SK-N-SH treated with all-trans-retinoic acid at 6 μM for 48 hours (cell line): ENCODE measurements around the gene SMARCC1.

Experiments used
- ATAC-seq: fragments of 200-7000 bp; cut with Tn5 transposase; 3 replicates; pipeline ENCODE4 v1.9.1; 2020; ENCODE audit warnings: mild to moderate bottlenecking, moderate library complexity
- ARNTL ChIP-seq: fragments of 450-650 bp; formaldehyde crosslinking; IDR thresholded peaks from 2 replicates; pipeline ENCODE4 v1.5.0; 2020; ENCODE audit warnings: low read depth, mild to moderate bottlenecking, moderate library complexity, borderline replicate concordance
- BACH2 ChIP-seq: fragments of 250-450 bp; sonication (Bioruptor Pico); IDR thresholded peaks from 2 replicates; pipeline ENCODE4 v1.9.0; 2021; ENCODE audit warnings: mild to moderate bottlenecking, borderline replicate concordance
- CSDC2 ChIP-seq: fragments of 250-450 bp; sonication (Bioruptor Pico); IDR thresholded peaks from 2 replicates; pipeline ENCODE4 v1.5.0; 2020; ENCODE audit warnings: mild to moderate bottlenecking, moderate library complexity
- ESRRG ChIP-seq: fragments of 250-450 bp; sonication (Bioruptor Pico); IDR thresholded peaks from 2 replicates; pipeline ENCODE4 v1.6.1; 2021; ENCODE audit warnings: mild to moderate bottlenecking
- GLIS3 ChIP-seq: fragments of 250-450 bp; sonication (Bioruptor Pico); IDR thresholded peaks from 2 replicates; pipeline ENCODE4 v1.5.0; 2020; ENCODE audit warnings: mild to moderate bottlenecking, moderate library complexity
- ISL1 ChIP-seq: fragments of 250-450 bp; sonication (Bioruptor Pico); IDR thresholded peaks from 2 replicates; pipeline ENCODE4 v2.1.2; 2022; ENCODE audit warnings: mild to moderate bottlenecking, moderate library complexity
- OSR1 ChIP-seq: fragments of 250-450 bp; sonication (Bioruptor Pico); IDR thresholded peaks from 2 replicates; pipeline ENCODE4 v1.8.0; 2022; ENCODE audit warnings: moderate library complexity, mild to moderate bottlenecking, inconsistent platforms
- PPARA ChIP-seq: fragments of 250-450 bp; sonication (Bioruptor Pico); IDR thresholded peaks from 2 replicates; pipeline ENCODE4 v1.5.0; 2020; ENCODE audit warnings: mild to moderate bottlenecking, borderline replicate concordance
- RARB ChIP-seq: fragments of 250-450 bp; sonication (Bioruptor Pico); IDR thresholded peaks from 2 replicates; pipeline ENCODE4 v1.8.0; 2021; ENCODE audit warnings: mild to moderate bottlenecking, moderate library complexity
- TOX ChIP-seq: fragments of 250-450 bp; sonication (Bioruptor Pico); IDR thresholded peaks from 2 replicates; pipeline ENCODE4 v1.8.0; 2021; ENCODE audit warnings: mild to moderate bottlenecking, moderate library complexity, borderline replicate concordance
- ZFP3 ChIP-seq: fragments of 250-450 bp; sonication (Bioruptor Pico); IDR thresholded peaks from 2 replicates; pipeline ENCODE4 v1.5.0; 2020; ENCODE audit warnings: mild to moderate bottlenecking, moderate library complexity
- ZFP30 ChIP-seq: fragments of 450-650 bp; formaldehyde crosslinking; IDR thresholded peaks from 2 replicates; pipeline ENCODE4 v1.5.0; 2022; ENCODE audit warnings: mild to moderate bottlenecking, moderate library complexity
- ZNF565 ChIP-seq: fragments of 450-650 bp; formaldehyde crosslinking; conservative IDR thresholded peaks from 2 replicates; pipeline ENCODE4 v1.5.0; 2020; ENCODE audit warnings: low read depth, mild to moderate bottlenecking, moderate library complexity
- ZNF70 ChIP-seq: fragments of 450-650 bp; formaldehyde crosslinking; IDR thresholded peaks from 2 replicates; pipeline ENCODE4 v1.5.0; 2020; ENCODE audit warnings: mild to moderate bottlenecking, moderate library complexity
- ZNF8 ChIP-seq: fragments of 450-650 bp; formaldehyde crosslinking; IDR thresholded peaks from 2 replicates; pipeline ENCODE4 v1.5.0; 2020; ENCODE audit warnings: mild to moderate bottlenecking, moderate library complexity
- TF ChIP-seq, protein P1 (sequence below): fragments of 250-450 bp; sonication (Bioruptor Pico); IDR thresholded peaks from 2 replicates; pipeline ENCODE4 v1.8.0; 2021; ENCODE audit warnings: low read depth, mild to moderate bottlenecking, moderate library complexity, borderline replicate concordance
- TF ChIP-seq, protein P2 (sequence below): fragments of 250-450 bp; sonication (Bioruptor Pico); IDR thresholded peaks from 2 replicates; pipeline ENCODE4 v1.5.1; 2020; ENCODE audit warnings: low read depth, mild to moderate bottlenecking, moderate library complexity
- TF ChIP-seq, protein P3 (sequence below): fragments of 250-450 bp; sonication (Bioruptor Pico); IDR thresholded peaks from 2 replicates; pipeline ENCODE4 v1.5.1; 2021; ENCODE audit warnings: mild to moderate bottlenecking, moderate library complexity
- TF ChIP-seq, protein P4 (sequence below): fragments of 250-450 bp; sonication (Bioruptor Pico); IDR thresholded peaks from 2 replicates; pipeline ENCODE4 v1.5.0; 2020; ENCODE audit warnings: mild to moderate bottlenecking, moderate library complexity

Gene SMARCC1

DNA sequence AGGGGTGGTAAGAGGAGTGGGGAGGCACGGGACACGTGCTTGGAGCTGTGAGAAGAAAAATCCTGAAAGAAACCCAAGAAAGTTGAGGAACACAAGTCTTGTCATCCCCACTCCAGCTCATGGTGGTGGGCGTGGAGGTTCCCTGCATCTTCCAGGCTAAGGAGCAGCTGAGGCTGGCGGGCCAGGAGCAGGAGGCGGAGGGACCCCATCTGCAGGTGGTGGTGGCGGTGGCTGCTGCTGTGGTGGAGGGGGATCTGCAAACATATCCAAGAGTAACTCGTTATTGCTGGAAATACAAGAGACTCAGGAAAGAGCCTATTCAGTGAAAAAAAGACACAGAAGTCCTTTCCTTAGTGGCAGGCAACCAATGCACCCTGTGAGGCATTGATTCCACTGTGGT, 193.6 kb downstream of the SMARCC1 start:
- TF ChIP-seq ESRRG (CRISPR knock-in tag) (no peak), PPARA (no peak), ZNF565 (CRISPR knock-in tag) (no peak), CSDC2 (CRISPR knock-in tag) (no peak)
- ATAC-seq, result no peak

DNA sequence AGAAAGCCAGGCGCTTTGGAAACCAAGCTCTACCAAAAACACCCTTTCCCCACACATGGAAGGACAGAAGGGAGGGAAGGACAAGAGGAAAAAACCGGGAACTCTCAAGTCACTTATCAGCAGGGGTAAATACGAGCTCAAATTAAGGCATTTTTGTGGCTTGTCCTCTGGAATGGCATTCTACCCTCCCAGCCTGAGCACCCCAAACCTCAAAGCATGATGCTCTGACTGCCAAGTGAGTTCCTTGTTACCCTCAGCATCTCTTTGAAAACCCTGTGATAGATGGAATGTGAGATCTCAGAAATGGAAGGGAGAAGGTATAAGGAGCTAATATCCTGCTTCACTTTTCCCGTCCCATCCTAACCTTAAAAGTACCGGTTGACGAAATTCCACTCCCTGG, 194.9 kb downstream of the SMARCC1 start:
- TF ChIP-seq, protein P1, sequence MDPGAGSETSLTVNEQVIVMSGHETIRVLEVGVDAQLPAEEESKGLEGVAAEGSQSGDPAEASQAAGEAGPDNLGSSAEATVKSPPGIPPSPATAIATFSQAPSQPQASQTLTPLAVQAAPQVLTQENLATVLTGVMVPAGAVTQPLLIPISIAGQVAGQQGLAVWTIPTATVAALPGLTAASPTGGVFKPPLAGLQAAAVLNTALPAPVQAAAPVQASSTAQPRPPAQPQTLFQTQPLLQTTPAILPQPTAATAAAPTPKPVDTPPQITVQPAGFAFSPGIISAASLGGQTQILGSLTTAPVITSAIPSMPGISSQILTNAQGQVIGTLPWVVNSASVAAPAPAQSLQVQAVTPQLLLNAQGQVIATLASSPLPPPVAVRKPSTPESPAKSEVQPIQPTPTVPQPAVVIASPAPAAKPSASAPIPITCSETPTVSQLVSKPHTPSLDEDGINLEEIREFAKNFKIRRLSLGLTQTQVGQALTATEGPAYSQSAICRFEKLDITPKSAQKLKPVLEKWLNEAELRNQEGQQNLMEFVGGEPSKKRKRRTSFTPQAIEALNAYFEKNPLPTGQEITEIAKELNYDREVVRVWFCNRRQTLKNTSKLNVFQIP, result no peak
- TF ChIP-seq BACH2 (CRISPR knock-in tag) (no peak), ZNF8 (no peak), PPARA (no peak), ZNF70 (no peak), CSDC2 (CRISPR knock-in tag) (no peak), ARNTL (CRISPR knock-in tag) (no peak), OSR1 (CRISPR knock-in tag) (no peak), GLIS3 (CRISPR knock-in tag) (no peak)
- TF ChIP-seq, protein P2, sequence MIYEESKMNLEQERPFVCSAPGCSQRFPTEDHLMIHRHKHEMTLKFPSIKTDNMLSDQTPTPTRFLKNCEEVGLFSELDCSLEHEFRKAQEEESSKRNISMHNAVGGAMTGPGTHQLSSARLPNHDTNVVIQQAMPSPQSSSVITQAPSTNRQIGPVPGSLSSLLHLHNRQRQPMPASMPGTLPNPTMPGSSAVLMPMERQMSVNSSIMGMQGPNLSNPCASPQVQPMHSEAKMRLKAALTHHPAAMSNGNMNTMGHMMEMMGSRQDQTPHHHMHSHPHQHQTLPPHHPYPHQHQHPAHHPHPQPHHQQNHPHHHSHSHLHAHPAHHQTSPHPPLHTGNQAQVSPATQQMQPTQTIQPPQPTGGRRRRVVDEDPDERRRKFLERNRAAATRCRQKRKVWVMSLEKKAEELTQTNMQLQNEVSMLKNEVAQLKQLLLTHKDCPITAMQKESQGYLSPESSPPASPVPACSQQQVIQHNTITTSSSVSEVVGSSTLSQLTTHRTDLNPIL (CRISPR knock-in tag), result no peak
- no peak for ATAC-seq

DNA sequence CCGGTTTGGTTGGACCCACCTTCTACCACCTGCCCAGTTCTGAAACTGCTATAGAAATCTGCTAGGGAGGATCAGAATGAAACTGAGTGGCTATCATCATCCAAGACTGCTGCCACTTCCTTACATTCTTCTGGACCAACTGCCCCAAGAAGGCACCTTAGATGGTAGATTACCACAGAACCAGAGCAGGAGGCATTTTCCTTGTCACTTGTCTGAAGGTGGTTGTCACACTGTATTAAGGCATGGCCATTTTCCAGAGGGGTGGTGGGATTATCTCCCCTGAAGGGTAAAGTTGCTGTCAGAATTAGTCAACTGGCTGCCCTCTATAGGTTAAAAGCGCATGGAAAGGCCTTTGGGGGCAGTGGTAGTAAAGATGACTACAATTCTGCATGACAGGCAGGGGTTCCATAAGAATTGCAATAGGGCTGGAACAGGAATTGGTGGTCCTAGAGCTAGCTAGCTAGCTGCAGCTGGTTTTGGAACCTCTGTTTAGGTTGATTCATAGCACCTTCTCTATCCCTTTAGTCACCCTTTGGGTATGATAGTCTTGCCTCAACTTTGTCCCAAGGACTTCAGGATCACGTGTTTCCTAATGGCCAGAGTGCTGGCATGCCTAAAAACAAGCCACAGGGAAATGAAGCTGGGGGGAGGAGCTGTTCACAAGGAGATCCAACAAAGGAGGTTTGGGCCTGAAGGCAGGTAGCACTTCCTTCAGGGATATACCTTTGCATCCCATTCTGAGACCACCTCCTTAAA, 198.2 kb downstream of the SMARCC1 start:
- TF ChIP-seq RARB (CRISPR knock-in tag) (no peak), ESRRG (CRISPR knock-in tag) (no peak), ARNTL (CRISPR knock-in tag) (no peak), GLIS3 (CRISPR knock-in tag) (no peak), ISL1 (CRISPR knock-in tag) (no peak)
- TF ChIP-seq, protein P1, result no peak
- TF ChIP-seq, protein P2 (CRISPR knock-in tag), result no peak
- TF ChIP-seq, protein P3, sequence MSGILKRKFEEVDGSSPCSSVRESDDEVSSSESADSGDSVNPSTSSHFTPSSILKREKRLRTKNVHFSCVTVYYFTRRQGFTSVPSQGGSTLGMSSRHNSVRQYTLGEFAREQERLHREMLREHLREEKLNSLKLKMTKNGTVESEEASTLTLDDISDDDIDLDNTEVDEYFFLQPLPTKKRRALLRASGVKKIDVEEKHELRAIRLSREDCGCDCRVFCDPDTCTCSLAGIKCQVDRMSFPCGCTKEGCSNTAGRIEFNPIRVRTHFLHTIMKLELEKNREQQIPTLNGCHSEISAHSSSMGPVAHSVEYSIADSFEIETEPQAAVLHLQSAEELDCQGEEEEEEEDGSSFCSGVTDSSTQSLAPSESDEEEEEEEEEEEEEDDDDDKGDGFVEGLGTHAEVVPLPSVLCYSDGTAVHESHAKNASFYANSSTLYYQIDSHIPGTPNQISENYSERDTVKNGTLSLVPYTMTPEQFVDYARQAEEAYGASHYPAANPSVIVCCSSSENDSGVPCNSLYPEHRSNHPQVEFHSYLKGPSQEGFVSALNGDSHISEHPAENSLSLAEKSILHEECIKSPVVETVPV (CRISPR knock-in tag), result no peak
- TF ChIP-seq, all 23 proteins: peak for 0
- no peak for ATAC-seq

DNA sequence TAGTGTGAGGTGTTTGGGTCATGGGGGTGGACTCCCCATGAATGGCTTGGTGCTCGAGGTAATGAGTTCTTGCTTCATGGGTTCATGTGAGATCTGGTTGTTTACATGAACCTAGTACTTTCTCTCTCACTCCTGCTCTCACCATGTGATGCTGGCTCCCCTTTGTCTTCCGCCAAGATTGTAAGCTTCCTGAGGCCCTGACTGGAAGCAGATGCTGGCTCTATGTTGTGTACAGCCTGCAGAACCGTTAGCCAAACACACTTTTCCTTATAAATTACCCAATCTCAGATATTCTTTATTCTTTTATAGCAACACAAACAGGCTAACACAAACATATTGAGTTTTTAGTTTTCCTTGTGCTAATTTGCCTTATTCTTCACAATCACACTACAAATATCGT, 199.9 kb downstream of the SMARCC1 start:
- no peak for ATAC-seq
- TF ChIP-seq ZFP3 (CRISPR knock-in tag), result no peak
- TF ChIP-seq BACH2 (CRISPR knock-in tag), result no peak
- TF ChIP-seq GLIS3 (CRISPR knock-in tag), result no peak
- TF ChIP-seq ESRRG (CRISPR knock-in tag), result no peak
- TF ChIP-seq, protein P4, sequence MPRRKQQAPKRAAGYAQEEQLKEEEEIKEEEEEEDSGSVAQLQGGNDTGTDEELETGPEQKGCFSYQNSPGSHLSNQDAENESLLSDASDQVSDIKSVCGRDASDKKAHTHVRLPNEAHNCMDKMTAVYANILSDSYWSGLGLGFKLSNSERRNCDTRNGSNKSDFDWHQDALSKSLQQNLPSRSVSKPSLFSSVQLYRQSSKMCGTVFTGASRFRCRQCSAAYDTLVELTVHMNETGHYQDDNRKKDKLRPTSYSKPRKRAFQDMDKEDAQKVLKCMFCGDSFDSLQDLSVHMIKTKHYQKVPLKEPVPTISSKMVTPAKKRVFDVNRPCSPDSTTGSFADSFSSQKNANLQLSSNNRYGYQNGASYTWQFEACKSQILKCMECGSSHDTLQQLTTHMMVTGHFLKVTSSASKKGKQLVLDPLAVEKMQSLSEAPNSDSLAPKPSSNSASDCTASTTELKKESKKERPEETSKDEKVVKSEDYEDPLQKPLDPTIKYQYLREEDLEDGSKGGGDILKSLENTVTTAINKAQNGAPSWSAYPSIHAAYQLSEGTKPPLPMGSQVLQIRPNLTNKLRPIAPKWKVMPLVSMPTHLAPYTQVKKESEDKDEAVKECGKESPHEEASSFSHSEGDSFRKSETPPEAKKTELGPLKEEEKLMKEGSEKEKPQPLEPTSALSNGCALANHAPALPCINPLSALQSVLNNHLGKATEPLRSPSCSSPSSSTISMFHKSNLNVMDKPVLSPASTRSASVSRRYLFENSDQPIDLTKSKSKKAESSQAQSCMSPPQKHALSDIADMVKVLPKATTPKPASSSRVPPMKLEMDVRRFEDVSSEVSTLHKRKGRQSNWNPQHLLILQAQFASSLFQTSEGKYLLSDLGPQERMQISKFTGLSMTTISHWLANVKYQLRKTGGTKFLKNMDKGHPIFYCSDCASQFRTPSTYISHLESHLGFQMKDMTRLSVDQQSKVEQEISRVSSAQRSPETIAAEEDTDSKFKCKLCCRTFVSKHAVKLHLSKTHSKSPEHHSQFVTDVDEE (CRISPR knock-in tag), result no peak
- TF ChIP-seq, protein P1, result no peak
- TF ChIP-seq, protein P3 (CRISPR knock-in tag), result no peak
- no peak for TF ChIP-seq ZNF8
- TF ChIP-seq ARNTL (CRISPR knock-in tag), result no peak
- no peak for TF ChIP-seq ZFP30 (CRISPR knock-in tag)
- TF ChIP-seq TOX, result no peak
- TF ChIP-seq ISL1 (CRISPR knock-in tag), result no peak
- TF ChIP-seq ZNF565 (CRISPR knock-in tag), result no peak
- TF ChIP-seq RARB (CRISPR knock-in tag), result no peak
- TF ChIP-seq PPARA, result no peak
